Heart left ventricle (tissue), 16 donors: ENCODE data around the gene PRG3. TPM values are rescaled to one million over a fixed set of nuclear protein-coding genes. Genes with fewer than 3 reads are reported as not detected.

Source experiments
- ATAC-seq, 4 donors: fragments of 200-7000 bp; cut with Tn5 transposase; one replicate each; pipeline ENCODE4 v1.9.1; 2020 to 2022; ENCODE audit warnings: moderate library complexity in 4 of 4, mild to moderate bottlenecking in 3 of 4, moderate number of reproducible peaks in 1 of 4
- DNase-seq, 5 donors: peaks; one replicate each; pipeline ENCODE4 v3.0.0-alpha.2; 2020
- H3K27ac ChIP-seq, 12 donors: fragments of 200-600 bp; sonication (generic) in 4 of 12; one replicate each; pipeline versions ENCODE4 v1.5.0 to v1.8.0; 2016 to 2022; ENCODE audit warnings: mild to moderate bottlenecking in 2 of 12
- H3K27me3 ChIP-seq, 9 donors: fragments of 200-600 bp; sonication (generic) in 2 of 9; one replicate each; pipeline versions ENCODE4 v1.5.1 to v1.8.0; 2016 to 2022; ENCODE audit warnings: mild to moderate bottlenecking in 3 of 9
- H3K36me3 ChIP-seq, 9 donors: fragments of 200-600 bp; sonication (generic) in 2 of 9; one replicate each; pipeline versions ENCODE4 v1.5.0 to v1.8.0; 2018 to 2022; ENCODE audit warnings: mild to moderate bottlenecking in 2 of 9
- H3K4me1 ChIP-seq, 12 donors: fragments of 200-600 bp; sonication (generic) in 4 of 12; one replicate each; pipeline versions ENCODE4 v1.5.0 to v1.8.0; 2016 to 2022; ENCODE audit warnings: mild to moderate bottlenecking in 3 of 12
- H3K4me3 ChIP-seq, 12 donors: fragments of 200-600 bp; sonication (generic) in 4 of 12; one replicate each; pipeline versions ENCODE4 v1.5.0 to v1.8.0; 2017 to 2022; ENCODE audit warnings: mild to moderate bottlenecking in 9 of 12, moderate library complexity in 4 of 12
- H3K9me3 ChIP-seq, 12 donors: fragments of 200-600 bp; sonication (generic) in 4 of 12; one replicate each; pipeline versions ENCODE4 v1.5.0 to v1.8.0; 2016 to 2022; ENCODE audit warnings: mild to moderate bottlenecking in 1 of 12
- POLR2A ChIP-seq, 2 donors: fragments of 450-650 bp; IDR thresholded peaks; one replicate each; pipeline ENCODE4 v1.6.1; 2017; ENCODE audit warnings: antibody characterized with exemption in 2 of 2, mild to moderate bottlenecking in 2 of 2, moderate library complexity in 2 of 2
- WGBS, 4 donors: extraction: QIAGEN DNeasy Blood & Tissue Kit in 2 of 4; methylation state at CpG; one replicate each; pipeline versions ENCODE4 v1.1.5 to v1.1.7; 2013 to 2018; 5-methylcytosine and 5-hydroxymethylcytosine counted together
- intact Hi-C, 10 donors: fragments of 100-400 bp; cut with DNase I; formaldehyde crosslinking; loops; one replicate each; pipeline versions ENCODE4 v1.11.1 to v1.14.2; 2022
- polyA plus RNA-seq, 2 donors: library from polyadenylated mRNA; stranded (reverse); fragments of 200-250 nt; gene quantifications; one replicate each; pipeline ENCODE4 v1.2.3, GENCODE V29; 2013
- total RNA-seq, 9 donors: library from RNA; depleted of rRNA in 2 of 9; stranded (reverse); fragments of >200 nt in 2 of 9; fragmentation: NEBNext Ultra II Directional in 3 of 9; extraction: Animal tissue kit (Norgen Biotek cat#: 25700) in 3 of 9; gene quantifications; one replicate each; pipeline versions ENCODE4 v1.1.0 to v1.2.4, GENCODE V29; 2016 to 2023
- TF ChIP-seq, protein P1 (sequence below), 12 donors: fragments of 200-600 bp; sonication (generic) in 4 of 12; IDR thresholded peaks; one replicate each; pipeline versions ENCODE4 v1.5.0 to v1.8.0; 2018 to 2022; ENCODE audit warnings: antibody characterized with exemption in 12 of 12, mild to moderate bottlenecking in 5 of 12
- donor health status: ischemic (EF 13 %, LVEDD 7.1; RV severe dilation, severe dysfunction).
- donor health status: healthy with polysubstance abuse.
- donor health status: DM: no; HTN: yes; CAD: no.
- donor health status: DM: no; HTN: no; CAD: no.
- donor health status: ischemic (EF 25% LVEDD 6.9; RV normal size, moderate dysfunction).
- donor health status: ischemic (EF 25% LVEDD 5.7; RV mildly dilated, moderate dysfunction).
- donor health status: healthy.
- donor health status: DM: yes; HTN: yes; CAD: no.
- donor health status: ischemic (EF 35%, LVEDD 5.7; RV mildly dilated, moderate dysfunction).
- donor health status: nonischemic (EF 11% LVEDD 7.7; RV severe dilation, severe dysfunction).
- donor health status: DM: yes; HTN: yes; CAD: no.
- donor health status: PGD.
- donor health status: ischemic (EF 29% LVEDD 5.4; RV normal size, mild dysfunction).
- donor health status: nonischemic (EF 23%, LVEDD 6.1; RV moderate dilation, normal function).

PRG3 gene
- total and polyA plus RNA-seq, 11 donors, result not detected

DNA sequence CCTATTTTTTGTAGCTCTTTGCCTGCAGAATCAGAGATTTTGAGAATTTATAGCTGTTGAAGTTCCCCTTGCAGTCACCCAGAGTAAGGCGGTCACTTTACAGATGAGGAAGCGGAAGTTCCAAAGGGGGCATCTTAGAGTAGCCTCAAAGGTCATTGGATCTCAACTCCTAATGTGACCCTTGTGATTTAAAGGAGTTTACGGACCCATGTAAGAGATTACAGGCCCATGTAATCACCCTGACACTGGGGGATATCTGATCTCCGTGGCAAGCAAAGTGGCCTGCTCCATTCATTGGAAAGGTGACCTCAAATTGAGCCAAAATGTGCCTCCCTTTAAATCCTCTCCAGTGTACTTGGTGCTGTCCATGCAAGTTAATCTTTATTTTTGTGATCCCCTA, 27.1 kb downstream of the PRG3 start:
- Histone ChIP-seq H3K27me3 (no peaks in the 10 kb centered on the region), H3K9me3 (peaks cover 0 to 7% (median 0%) of the 10 kb centered on the region in 12 donors), H3K4me3 (no peak overlapping the region), H3K27ac (peak overlapping the region in 4 of 12 donors; percentile 7 to 37 (median 14)), H3K4me1 (peaks cover 0 to 27% (median 18%) of the 10 kb centered on the region in 12 donors), H3K36me3 (no peaks in the 10 kb centered on the region)
- DNase-seq (no peak), ATAC-seq (no peak)
- WGBS, 4 donors, result 70 to 92% (median 73%) methylated on average over 4 of the region's 4 CpGs
- TF ChIP-seq, protein P1, sequence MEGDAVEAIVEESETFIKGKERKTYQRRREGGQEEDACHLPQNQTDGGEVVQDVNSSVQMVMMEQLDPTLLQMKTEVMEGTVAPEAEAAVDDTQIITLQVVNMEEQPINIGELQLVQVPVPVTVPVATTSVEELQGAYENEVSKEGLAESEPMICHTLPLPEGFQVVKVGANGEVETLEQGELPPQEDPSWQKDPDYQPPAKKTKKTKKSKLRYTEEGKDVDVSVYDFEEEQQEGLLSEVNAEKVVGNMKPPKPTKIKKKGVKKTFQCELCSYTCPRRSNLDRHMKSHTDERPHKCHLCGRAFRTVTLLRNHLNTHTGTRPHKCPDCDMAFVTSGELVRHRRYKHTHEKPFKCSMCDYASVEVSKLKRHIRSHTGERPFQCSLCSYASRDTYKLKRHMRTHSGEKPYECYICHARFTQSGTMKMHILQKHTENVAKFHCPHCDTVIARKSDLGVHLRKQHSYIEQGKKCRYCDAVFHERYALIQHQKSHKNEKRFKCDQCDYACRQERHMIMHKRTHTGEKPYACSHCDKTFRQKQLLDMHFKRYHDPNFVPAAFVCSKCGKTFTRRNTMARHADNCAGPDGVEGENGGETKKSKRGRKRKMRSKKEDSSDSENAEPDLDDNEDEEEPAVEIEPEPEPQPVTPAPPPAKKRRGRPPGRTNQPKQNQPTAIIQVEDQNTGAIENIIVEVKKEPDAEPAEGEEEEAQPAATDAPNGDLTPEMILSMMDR (IDR thresholded peaks at IDR 0.05), result no peak
- TF ChIP-seq POLR2A (IDR thresholded peaks at IDR 0.05), result no peak
- intact Hi-C loops, result loop anchor here in 3 of 10 donors (5.0 to 10.0 kb wide), 3 partner anchors 53 to 509 kb away; no protein-coding TSS in a partner anchor

DNA sequence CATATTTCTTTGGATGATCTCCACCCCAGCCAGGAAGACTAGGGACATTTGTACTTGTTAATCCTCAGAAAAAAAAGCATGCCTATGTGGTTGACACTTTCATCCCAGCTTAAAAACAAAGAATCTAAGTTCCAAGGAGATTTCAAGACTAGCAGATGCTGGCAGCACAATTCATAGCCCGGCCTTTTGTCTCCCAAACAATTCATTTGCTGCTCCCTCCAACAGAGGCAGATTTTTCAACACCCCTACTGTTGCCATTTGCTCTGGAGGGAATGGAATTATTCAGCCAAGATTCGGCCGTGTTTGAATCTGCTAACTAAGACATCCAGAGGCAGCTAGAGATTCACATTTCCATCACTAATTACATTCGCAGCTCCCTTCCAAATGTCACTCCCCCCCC, 27.5 kb downstream of the PRG3 start:
- WGBS, 4 donors, result 52 to 70% (median 58%) methylated on average over 4 of the region's 4 CpGs
- intact Hi-C loops, result loop anchor here in 3 of 10 donors (5.0 to 10.0 kb wide), 3 partner anchors 54 to 509 kb away; no protein-coding TSS in a partner anchor
- no peak for DNase-seq
- Histone ChIP-seq H3K4me3 (no peak overlapping the region), H3K4me1 (peaks cover 0 to 25% (median 17%) of the 10 kb centered on the region in 12 donors), H3K9me3 (peaks cover 0 to 7% (median 0%) of the 10 kb centered on the region in 12 donors), H3K27ac (no peak overlapping the region), H3K36me3 (no peaks in the 10 kb centered on the region), H3K27me3 (no peaks in the 10 kb centered on the region)
- TF ChIP-seq POLR2A (IDR thresholded peaks at IDR 0.05), result no peak
- TF ChIP-seq, protein P1 (IDR thresholded peaks at IDR 0.05), result no peak
- ATAC-seq, result no peak

DNA sequence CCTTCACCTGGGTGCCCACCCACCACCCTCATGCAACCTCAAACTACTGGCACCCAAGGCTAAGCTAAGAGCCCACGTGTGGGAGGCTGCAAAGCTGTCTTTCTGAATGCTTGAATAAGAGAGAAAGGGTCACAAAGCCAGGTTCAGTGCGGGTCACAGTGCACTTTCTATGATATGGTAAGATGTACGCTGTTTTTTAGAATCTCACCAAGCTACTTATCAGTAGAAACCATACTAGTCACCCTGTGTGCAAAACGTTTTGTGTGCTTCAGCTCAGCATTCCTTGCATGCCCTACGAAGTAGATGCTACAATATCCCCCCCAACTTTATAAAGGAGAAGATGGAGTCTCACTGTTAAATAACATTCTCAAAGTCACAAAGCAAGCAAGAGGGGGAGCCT, 27.9 kb downstream of the PRG3 start:
- ATAC-seq, result no peak
- WGBS, 4 donors, result 53 to 68% (median 57%) methylated on average over 5 of the region's 5 CpGs

More for the DNA sequence above, 27.9 kb downstream of the PRG3 start:
- intact Hi-C loops, result loop anchor here in 3 of 10 donors (5.0 to 10.0 kb wide), 3 partner anchors 54 to 508 kb away; no protein-coding TSS in a partner anchor
- Histone ChIP-seq H3K4me3 (no peak overlapping the region), H3K36me3 (no peaks in the 10 kb centered on the region), H3K4me1 (peaks cover 0 to 21% (median 13%) of the 10 kb centered on the region in 12 donors), H3K9me3 (peaks cover 0 to 7% (median 0%) of the 10 kb centered on the region in 12 donors), H3K27ac (no peak overlapping the region), H3K27me3 (no peaks in the 10 kb centered on the region)
- DNase-seq, result no peak
- TF ChIP-seq, protein P1 (IDR thresholded peaks at IDR 0.05), result no peak
- TF ChIP-seq POLR2A (IDR thresholded peaks at IDR 0.05), result no peak
